Endodermal cell (in vitro differentiated cells): ENCODE data around the gene SDR42E1. TPM values are rescaled to one million over a fixed set of nuclear protein-coding genes. Genes with fewer than 3 reads are reported as not detected.

ENCODE experiments used
- DNase-seq: peaks from one replicate; pipeline ENCODE4 v3.0.0-alpha.2; 2017
- H3K27ac ChIP-seq: 2 replicates; pipeline ENCODE4 v1.5.1; 2013; ENCODE audit warnings: mild to moderate bottlenecking, low read depth, low read length, moderate library complexity
- H3K27me3 ChIP-seq: 2 replicates; pipeline ENCODE4 v1.6.1; 2013; ENCODE audit warnings: mild to moderate bottlenecking, low read length, moderate library complexity; ENCODE audit not compliant: insufficient read depth, control insufficient read depth, poor library complexity, severe bottlenecking
- H3K36me3 ChIP-seq: 2 replicates; pipeline ENCODE4 v1.7.0; 2013; ENCODE audit warnings: mild to moderate bottlenecking, low read length, moderate library complexity; ENCODE audit not compliant: control insufficient read depth, insufficient read depth
- H3K4me1 ChIP-seq: one replicate; pipeline ENCODE4 v1.7.0; 2013; ENCODE audit warnings: low read length; ENCODE audit not compliant: control insufficient read depth, insufficient read depth
- H3K4me3 ChIP-seq: 2 replicates; pipeline ENCODE4 v1.5.1; 2013; ENCODE audit warnings: mild to moderate bottlenecking, low read length, moderate library complexity
- H3K9ac ChIP-seq: 2 replicates; pipeline ENCODE4 v1.6.1; 2013; ENCODE audit warnings: mild to moderate bottlenecking, low read length, moderate library complexity; ENCODE audit not compliant: poor library complexity, severe bottlenecking; ENCODE audit errors: extremely low read depth
- H3K9me3 ChIP-seq: 2 replicates; pipeline ENCODE4 v1.6.1; 2013; ENCODE audit warnings: mild to moderate bottlenecking, low read length, moderate library complexity; ENCODE audit not compliant: control insufficient read depth
- H3K27ac Mint-ChIP-seq: 2 replicates; pipeline ENCODE4 v1.8.0; 2020; ENCODE audit warnings: mixed read lengths
- H3K27me3 Mint-ChIP-seq: 2 replicates; pipeline ENCODE4 v1.8.0; 2021; ENCODE audit warnings: mild to moderate bottlenecking, mixed read lengths; ENCODE audit not compliant: insufficient read depth
- H3K36me3 Mint-ChIP-seq: 2 replicates; pipeline ENCODE4 v1.8.0; 2020; ENCODE audit warnings: low read depth, mixed read lengths
- H3K4me1 Mint-ChIP-seq: 2 replicates; pipeline ENCODE4 v1.8.0; 2020; ENCODE audit warnings: mixed read lengths
- H3K4me3 Mint-ChIP-seq: 2 replicates; pipeline ENCODE4 v1.8.0; 2020; ENCODE audit warnings: mild to moderate bottlenecking, moderate library complexity, mixed read lengths
- H3K9me3 Mint-ChIP-seq: 2 replicates; pipeline ENCODE4 v1.8.0; 2020; ENCODE audit warnings: mild to moderate bottlenecking, mixed read lengths
- CTCF ChIP-seq: fragments of 200-600 bp; sonication (generic); conservative IDR thresholded peaks from 2 replicates; pipeline ENCODE4 v1.5.0; 2021; ENCODE audit warnings: antibody characterized with exemption, mild to moderate bottlenecking
- WGBS, 2 experiments: methylation state at CpG; one replicate each; pipeline versions ENCODE4 v1.1.5 to v1.1.7; 2013; ENCODE audit warnings: missing lambda C conversion rate in 2 of 2, mixed read lengths in 1 of 2; ENCODE audit not compliant: insufficient coverage in 1 of 2, insufficient read length in 1 of 2; 5-methylcytosine and 5-hydroxymethylcytosine counted together
- total RNA-seq, 2 donors: library from RNA; stranded (reverse); fragmentation: NEBNext Ultra II Directional in 1 of 2; extraction: Animal tissue kit (Norgen Biotek cat#: 25700) in 1 of 2; gene quantifications; 2 replicates in 1 of 2; 3 replicates in 1 of 2; pipeline ENCODE4 v1.2.1, GENCODE V29; 2021

The SDR42E1 gene
- total RNA-seq, 2 donors from 2014 or later, result 0.15 TPM; not detected in 1

- no peaks in the 10 kb centered on the region for H3K9me3 ChIP-seq
- Mint-ChIP-seq H3K27ac (no peak overlapping the region), H3K9me3 (peaks cover 10% of the 10 kb centered on the region), H3K36me3 (no peaks in the 10 kb centered on the region), H3K27me3 (peaks cover 7% of the 10 kb centered on the region), H3K4me1 (no peaks in the 10 kb centered on the region), H3K4me3 (no peak overlapping the region)
- H3K4me1 ChIP-seq, result no peaks in the 10 kb centered on the region
- H3K9ac ChIP-seq, result no peak overlapping the region
- 92 to 100% methylated on average over 2 to 5 of the region's 6 CpGs for WGBS, 2 experiments
- no peaks in the 10 kb centered on the region for H3K27me3 ChIP-seq
- no peak overlapping the region for H3K4me3 ChIP-seq
- DNase-seq, result no peak
- no peaks in the 10 kb centered on the region for H3K36me3 ChIP-seq
- no peak for TF ChIP-seq CTCF
- H3K27ac ChIP-seq, result no peak overlapping the region
These were observed 6.8 kb upstream of the SDR42E1 start for GRCh38 chr16:82017911-82018568.

GRCh38 chr16:82016964-82017363 is 5.7 kb upstream of the SDR42E1 start:
- Mint-ChIP-seq H3K9me3 (peaks cover 10% of the 10 kb centered on the region), H3K36me3 (no peaks in the 10 kb centered on the region)

GRCh38 chr16:82016263-82016662 is 5.0 kb upstream of the SDR42E1 start:
- no peaks in the 10 kb centered on the region for H3K4me1 Mint-ChIP-seq
- no peaks in the 10 kb centered on the region for H3K27me3 ChIP-seq
- no peak overlapping the region for H3K27ac Mint-ChIP-seq
- no peaks in the 10 kb centered on the region for H3K4me1 ChIP-seq
- no peak overlapping the region for H3K4me3 ChIP-seq
- no peak overlapping the region for H3K27ac ChIP-seq
- H3K9me3 Mint-ChIP-seq, result peaks cover 15% of the 10 kb centered on the region
- TF ChIP-seq CTCF, result peak; percentile 69
- no peak overlapping the region for H3K4me3 Mint-ChIP-seq
- no peaks in the 10 kb centered on the region for H3K36me3 ChIP-seq
- 69 to 83% methylated on average over 4 to 6 of the region's 7 CpGs for WGBS, 2 experiments
- peaks cover 9% of the 10 kb centered on the region for H3K27me3 Mint-ChIP-seq
- H3K9me3 ChIP-seq, result no peaks in the 10 kb centered on the region
- no peak for DNase-seq
- H3K9ac ChIP-seq, result no peak overlapping the region
- H3K36me3 Mint-ChIP-seq, result no peaks in the 10 kb centered on the region

More at GRCh38 chr16:82016964-82017363, 5.7 kb upstream of the SDR42E1 start:
- WGBS, 2 experiments, result 93 to 95% methylated on average over 2 of the region's 2 CpGs
- Mint-ChIP-seq H3K4me1 (no peaks in the 10 kb centered on the region), H3K27ac (no peak overlapping the region), H3K4me3 (no peak overlapping the region), H3K27me3 (peaks cover 7% of the 10 kb centered on the region)
- no peak overlapping the region for H3K27ac ChIP-seq
- no peaks in the 10 kb centered on the region for H3K9me3 ChIP-seq
- no peaks in the 10 kb centered on the region for H3K4me1 ChIP-seq
- no peaks in the 10 kb centered on the region for H3K36me3 ChIP-seq
- H3K4me3 ChIP-seq, result no peak overlapping the region
- H3K9ac ChIP-seq, result no peak overlapping the region
- no peak for TF ChIP-seq CTCF
- DNase-seq, result no peak
- no peaks in the 10 kb centered on the region for H3K27me3 ChIP-seq
